Fibroblast of mammary gland (primary cell): ENCODE data around the gene USP30.

ENCODE experiments used
- DNase-seq: peaks from one replicate; pipeline ENCODE4 v3.0.0-alpha.2; 2010; ENCODE audit warnings: low read depth
- H3K4me3 ChIP-seq: 2 replicates; pipeline ENCODE4 v1.5.1; 2011; ENCODE audit warnings: low read depth, mild to moderate bottlenecking, low read length, moderate library complexity; ENCODE audit not compliant: control insufficient read depth
- TF ChIP-seq, protein P1 (sequence below): conservative IDR thresholded peaks from 2 replicates; pipeline ENCODE4 v1.5.1; 2011; ENCODE audit warnings: low read depth, low read length, inconsistent platforms; ENCODE audit not compliant: control insufficient read depth, insufficient read depth

Gene USP30

DNA sequence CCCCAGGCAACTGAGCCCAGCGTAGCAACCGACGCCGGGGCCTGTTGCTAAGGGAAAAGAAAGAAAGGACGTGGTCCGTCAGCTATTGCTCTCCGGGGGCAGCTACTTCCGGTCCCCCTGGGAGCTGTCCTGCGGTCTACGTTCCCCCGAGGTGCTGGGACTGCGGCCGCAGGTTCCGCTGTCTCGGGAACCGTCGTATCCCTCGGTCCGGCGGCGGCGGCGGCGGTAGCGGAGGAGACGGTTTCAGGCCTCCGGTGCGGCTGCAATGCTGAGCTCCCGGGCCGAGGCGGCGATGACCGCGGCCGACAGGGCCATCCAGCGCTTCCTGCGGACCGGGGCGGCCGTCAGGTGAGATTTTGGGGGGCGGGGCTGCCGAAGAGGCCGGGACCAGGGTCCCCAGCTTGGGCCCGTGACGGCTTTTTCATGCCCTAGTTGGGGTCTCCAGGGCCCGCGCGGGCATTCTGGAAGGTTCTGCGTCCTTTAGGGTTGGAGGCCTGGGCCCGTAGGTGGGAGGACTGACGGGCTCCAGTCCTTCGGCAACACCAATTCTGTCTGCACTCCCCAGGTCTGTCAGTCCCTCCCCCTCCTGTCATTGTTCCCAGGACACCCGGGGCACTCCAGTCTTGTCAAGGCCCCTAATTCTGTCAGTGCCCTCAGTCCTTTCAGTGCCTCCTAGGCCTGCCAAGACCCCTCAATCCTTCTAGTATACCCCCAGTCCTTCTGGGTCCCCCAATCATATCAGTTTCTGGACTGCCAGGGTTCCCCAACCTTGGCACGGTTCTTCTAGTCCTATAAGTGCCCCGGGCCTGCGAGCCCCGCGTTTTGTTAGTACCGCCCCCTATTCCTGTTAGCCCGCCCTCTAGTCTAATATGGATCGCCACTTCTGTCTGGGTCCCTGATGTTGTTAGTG, at the start of gene USP30:
USP30 (plus strand) TSS at position 163 of the 910 bp plus-strand sequence; CDS start at position 266, 103 bp downstream.
- H3K4me3 ChIP-seq = peak within 1 kb of the TSS; percentile 91
- TF ChIP-seq, protein P1, sequence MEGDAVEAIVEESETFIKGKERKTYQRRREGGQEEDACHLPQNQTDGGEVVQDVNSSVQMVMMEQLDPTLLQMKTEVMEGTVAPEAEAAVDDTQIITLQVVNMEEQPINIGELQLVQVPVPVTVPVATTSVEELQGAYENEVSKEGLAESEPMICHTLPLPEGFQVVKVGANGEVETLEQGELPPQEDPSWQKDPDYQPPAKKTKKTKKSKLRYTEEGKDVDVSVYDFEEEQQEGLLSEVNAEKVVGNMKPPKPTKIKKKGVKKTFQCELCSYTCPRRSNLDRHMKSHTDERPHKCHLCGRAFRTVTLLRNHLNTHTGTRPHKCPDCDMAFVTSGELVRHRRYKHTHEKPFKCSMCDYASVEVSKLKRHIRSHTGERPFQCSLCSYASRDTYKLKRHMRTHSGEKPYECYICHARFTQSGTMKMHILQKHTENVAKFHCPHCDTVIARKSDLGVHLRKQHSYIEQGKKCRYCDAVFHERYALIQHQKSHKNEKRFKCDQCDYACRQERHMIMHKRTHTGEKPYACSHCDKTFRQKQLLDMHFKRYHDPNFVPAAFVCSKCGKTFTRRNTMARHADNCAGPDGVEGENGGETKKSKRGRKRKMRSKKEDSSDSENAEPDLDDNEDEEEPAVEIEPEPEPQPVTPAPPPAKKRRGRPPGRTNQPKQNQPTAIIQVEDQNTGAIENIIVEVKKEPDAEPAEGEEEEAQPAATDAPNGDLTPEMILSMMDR = no peak
- DNase-seq = peak; percentile 84

DNA sequence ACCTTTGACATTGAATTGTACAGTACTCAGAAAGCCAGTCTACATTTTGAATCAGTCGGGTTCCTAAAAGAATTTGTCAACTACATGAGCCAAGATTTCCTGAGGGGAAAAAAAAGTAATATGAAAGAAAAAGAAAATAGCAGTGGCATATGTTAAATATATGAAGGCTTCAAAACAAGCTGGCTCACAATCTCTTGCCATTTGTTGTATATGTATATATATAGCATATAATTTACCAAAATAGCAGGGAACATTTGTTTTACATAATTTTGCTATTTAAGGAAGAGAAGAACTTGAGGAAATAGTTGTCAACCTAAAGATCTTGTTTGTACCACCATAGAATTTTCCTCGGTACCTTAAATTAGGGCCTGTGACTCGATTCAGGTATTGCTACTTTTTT, 48.4 kb upstream of the USP30 start:
- no peak overlapping the region for H3K4me3 ChIP-seq
- no peak for DNase-seq
- TF ChIP-seq, protein P1 = no peak

GRCh38 chr12:109009766-109010165, 42.6 kb upstream of the USP30 start:
- no peak overlapping the region for H3K4me3 ChIP-seq
- TF ChIP-seq, protein P1 = no peak
- no peak for DNase-seq

DNA sequence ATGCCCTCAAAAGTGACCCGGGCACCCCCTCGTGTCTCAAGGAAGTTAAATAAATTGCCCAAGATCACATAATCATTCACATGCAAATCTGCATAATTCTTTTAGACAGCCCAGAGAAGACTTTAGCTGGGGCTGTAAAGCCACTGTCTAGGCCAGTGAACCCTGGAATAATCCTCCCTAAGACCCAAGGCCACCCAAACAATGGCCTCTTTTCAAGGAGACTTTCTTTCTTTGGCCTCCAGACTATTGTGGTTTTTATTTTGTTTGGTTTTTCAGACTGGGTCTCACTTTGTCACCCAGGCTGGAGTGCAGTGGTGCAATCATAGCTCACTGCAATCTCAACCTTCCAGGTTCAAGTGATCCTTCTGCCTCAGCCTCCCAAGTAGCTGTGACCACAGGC, 42.1 kb upstream of the USP30 start:
- no peak for DNase-seq
- TF ChIP-seq, protein P1 = no peak
- H3K4me3 ChIP-seq = no peak overlapping the region

GRCh38 chr12:109014984-109015765, 37.2 kb upstream of the USP30 start:
- H3K4me3 ChIP-seq = no peak overlapping the region
- DNase-seq = no peak
- TF ChIP-seq, protein P1 = no peak

- no peak for DNase-seq
- H3K4me3 ChIP-seq = no peak overlapping the region
- TF ChIP-seq, protein P1 = no peak
Measured at GRCh38 chr12:109016016-109016415, 36.4 kb upstream of the USP30 start.
